Muscle of arm (tissue), 12 donors: ENCODE measurements around the gene PARP15. TPM values are rescaled to one million over a fixed set of nuclear protein-coding genes. Genes with fewer than 3 reads are reported as not detected.
"Not testable (repeated sequence)": the region's sequence is repeated elsewhere in the genome, so short reads cannot be mapped to it uniquely, and the experiment has no call there.

ENCODE experiments used
- DNase-seq: peaks from one replicate; pipeline ENCODE4 v3.0.0-alpha.2; 2013
- polyA plus RNA-seq, 12 donors: library from polyadenylated mRNA; unstranded; fragments of 120-200 nt; gene quantifications; one replicate each; pipeline ENCODE4 v1.2.1, GENCODE V29; 2013; ENCODE audit not compliant: insufficient read length in 12 of 12

PARP15 gene
- polyA plus RNA-seq, 12 donors: 1.7 to 8.5 (median 2.9) TPM; not detected in 2

- no peak for DNase-seq
These were observed 41.2 kb downstream of the PARP15 start for GRCh38 chr3:122618614-122619013.

- DNase-seq: no peak
These were observed 41.6 kb downstream of the PARP15 start for GRCh38 chr3:122619040-122619439.

GRCh38 chr3:122620399-122620798 is 42.9 kb downstream of the PARP15 start:
- no peak for DNase-seq

- no peak for DNase-seq
These were observed 43.7 kb downstream of the PARP15 start for GRCh38 chr3:122621112-122621511.

GRCh38 chr3:122623031-122623829 is 45.8 kb downstream of the PARP15 start:
- no peak for DNase-seq

- DNase-seq: no peak
These were observed 49.2 kb downstream of the PARP15 start for GRCh38 chr3:122626515-122627180.

GRCh38 chr3:122627301-122627700 is 49.9 kb downstream of the PARP15 start:
- no peak for DNase-seq

GRCh38 chr3:122628567-122628966 is 51.1 kb downstream of the PARP15 start:
- no peak for DNase-seq

- DNase-seq: no peak
These were observed 52.3 kb downstream of the PARP15 start for GRCh38 chr3:122629763-122630162.

GRCh38 chr3:122635789-122636188 is 58.3 kb downstream of the PARP15 start:
- DNase-seq: no peak

GRCh38 chr3:122636697-122637096 is 59.2 kb downstream of the PARP15 start:
- DNase-seq: no peak

GRCh38 chr3:122640437-122640999 is 63.1 kb downstream of the PARP15 start:
- DNase-seq: no peak

- DNase-seq: no peak
These were observed 65.5 kb downstream of the PARP15 start for GRCh38 chr3:122642935-122643334.

- DNase-seq: no peak
These were observed 68.9 kb downstream of the PARP15 start for GRCh38 chr3:122646146-122646988.

GRCh38 chr3:122651233-122651907 is 73.9 kb downstream of the PARP15 start:
- DNase-seq: not testable (repeated sequence)

- not testable (repeated sequence) for DNase-seq
These were observed 74.5 kb downstream of the PARP15 start for GRCh38 chr3:122651962-122652361.

- not testable (repeated sequence) for DNase-seq
These were observed 80.9 kb downstream of the PARP15 start for GRCh38 chr3:122658336-122658735.

- no peak for DNase-seq
These were observed 83.0 kb downstream of the PARP15 start for GRCh38 chr3:122660297-122660974.

GRCh38 chr3:122661633-122662032 is 84.2 kb downstream of the PARP15 start:
- no peak for DNase-seq

GRCh38 chr3:122662505-122662904 is 85.1 kb downstream of the PARP15 start:
- no peak for DNase-seq
